IMR-90 (cell line): ENCODE results near the gene SLC24A2. TPM values are rescaled to one million over a fixed set of nuclear protein-coding genes. Genes with fewer than 3 reads are reported as not detected.
"Not testable (repeated sequence)": the region's sequence is repeated elsewhere in the genome, so short reads cannot be mapped to it uniquely, and the experiment has no call there.

Experiments used
- ATAC-seq: fragments of 200-7000 bp; cut with Tn5 transposase; 2 replicates; pipeline ENCODE4 v1.9.1; 2020; ENCODE audit warnings: low read depth, mild to moderate bottlenecking, moderate library complexity
- BruUV-seq: library from RNA; stranded (reverse); fragments of 400-500 nt; replicated peaks from 2 replicates; lab custom pipeline; 2021; lab: Mats Ljungman, UMichigan
- CTCF ChIA-PET: fragments of 300-600 bp; formaldehyde crosslinking; extraction: SDS; loops from one replicate; lab custom pipeline; 2021; ENCODE audit warnings: antibody characterized with exemption; lab: Yijun Ruan, JAX
- POLR2A ChIA-PET: fragments of 300-600 bp; sonication (Branson Sonifier 250); formaldehyde crosslinking; loops from one replicate; lab custom pipeline; 2022; ENCODE audit warnings: antibody characterized with exemption; ENCODE audit not compliant: unreplicated experiment; lab: Charles Lee
- DNase-seq: peaks from one replicate; pipeline ENCODE4 v3.0.0; 2013
- H2AFZ ChIP-seq: replicated peaks from 2 replicates; pipeline ENCODE3; 2013; ENCODE audit warnings: low read length, mild to moderate bottlenecking; ENCODE audit not compliant: poor library complexity
- H2AK5ac ChIP-seq: 2 replicates; pipeline ENCODE4 v1.6.1; 2013; ENCODE audit warnings: low read depth, low read length, inconsistent platforms
- H2AK9ac ChIP-seq: replicated peaks from 2 replicates; pipeline ENCODE3; 2013; ENCODE audit warnings: mild to moderate bottlenecking, low read depth, low read length, moderate library complexity; ENCODE audit not compliant: poor library complexity
- H2BK120ac ChIP-seq: 2 replicates; pipeline ENCODE4 v1.6.1; 2013; ENCODE audit warnings: low read depth, low read length, inconsistent platforms
- H2BK15ac ChIP-seq: 3 replicates; pipeline ENCODE4 v1.6.1; 2013; ENCODE audit warnings: low read depth, low read length, inconsistent platforms
- H2BK20ac ChIP-seq: 2 replicates; pipeline ENCODE4 v1.6.1; 2013; ENCODE audit warnings: low read depth, mild to moderate bottlenecking, inconsistent platforms, low read length, moderate library complexity
- H2BK5ac ChIP-seq: 2 replicates; pipeline ENCODE4 v1.6.1; 2013; ENCODE audit warnings: mild to moderate bottlenecking, low read depth, low read length, inconsistent platforms; ENCODE audit not compliant: poor library complexity, severe bottlenecking
- H3K14ac ChIP-seq: replicated peaks from 2 replicates; pipeline ENCODE4 v1.6.1; 2013; ENCODE audit warnings: low read depth, low read length, inconsistent platforms
- H3K18ac ChIP-seq: 2 replicates; pipeline ENCODE4 v1.6.1; 2013; ENCODE audit warnings: low read depth, low read length, control low read depth
- H3K23ac ChIP-seq: 2 replicates; pipeline ENCODE4 v1.6.1; 2013; ENCODE audit warnings: low read depth, low read length, inconsistent platforms
- H3K27ac ChIP-seq: 2 replicates; pipeline ENCODE4 v1.5.1; 2013; ENCODE audit warnings: mild to moderate bottlenecking, control low read depth, low read length; ENCODE audit not compliant: insufficient read depth
- H3K27me3 ChIP-seq: 2 replicates; pipeline ENCODE4 v1.6.1; 2013; ENCODE audit warnings: low read length; ENCODE audit not compliant: control insufficient read depth, insufficient read depth
- H3K36me3 ChIP-seq: 2 replicates; pipeline ENCODE4 v1.6.1; 2013; ENCODE audit warnings: low read length, mixed read lengths; ENCODE audit not compliant: control insufficient read depth, insufficient read depth
- H3K4ac ChIP-seq: 2 replicates; pipeline ENCODE4 v1.6.1; 2013; ENCODE audit warnings: low read depth, low read length, inconsistent platforms
- H3K4me1 ChIP-seq: 2 replicates; pipeline ENCODE4 v1.6.1; 2013; ENCODE audit warnings: low read length, mixed read lengths; ENCODE audit not compliant: control insufficient read depth, insufficient read depth
- H3K4me2 ChIP-seq: 2 replicates; pipeline ENCODE4 v1.6.1; 2013; ENCODE audit warnings: low read depth, mild to moderate bottlenecking, control low read depth, low read length, moderate library complexity
- H3K4me3 ChIP-seq: 2 replicates; pipeline ENCODE4 v1.5.1; 2013; ENCODE audit warnings: low read depth, mild to moderate bottlenecking, control low read depth, low read length, moderate library complexity; ENCODE audit not compliant: insufficient read depth
- H3K56ac ChIP-seq: 2 replicates; pipeline ENCODE4 v1.6.1; 2013; ENCODE audit warnings: low read length, inconsistent platforms; ENCODE audit not compliant: insufficient read depth; ENCODE audit errors: extremely low read depth
- H3K79me1 ChIP-seq, 2 experiments: 2 replicates each; pipeline ENCODE4 v1.6.1; 2013; ENCODE audit warnings: low read length in 2 of 2, inconsistent platforms in 1 of 2, low read depth in 1 of 2
- H3K9ac ChIP-seq: 2 replicates; pipeline ENCODE4 v1.6.1; 2013; ENCODE audit warnings: low read depth, low read length, control low read depth
- H3K9me1 ChIP-seq: 2 replicates; pipeline ENCODE4 v1.6.1; 2013; ENCODE audit warnings: low read length, inconsistent platforms; ENCODE audit not compliant: insufficient read depth
- H3K9me3 ChIP-seq: 2 replicates; pipeline ENCODE4 v1.6.1; 2013; ENCODE audit warnings: low read length; ENCODE audit not compliant: control insufficient read depth, insufficient read depth
- H4K20me1 ChIP-seq: 2 replicates; pipeline ENCODE4 v1.6.1; 2013; ENCODE audit warnings: low read length, inconsistent platforms; ENCODE audit not compliant: insufficient read depth
- H4K5ac ChIP-seq: 2 replicates; pipeline ENCODE4 v1.6.1; 2013; ENCODE audit warnings: mild to moderate bottlenecking, low read depth, low read length, control low read depth
- H4K8ac ChIP-seq, 2 experiments: 2 replicates each; pipeline ENCODE4 v1.6.1; 2013; ENCODE audit warnings: low read depth in 2 of 2, low read length in 2 of 2, control low read depth in 1 of 2, inconsistent platforms in 1 of 2
- H4K91ac ChIP-seq: 2 replicates; pipeline ENCODE4 v1.6.1; 2013; ENCODE audit warnings: low read depth, low read length, inconsistent platforms; ENCODE audit not compliant: insufficient read depth
- WGBS, 2 experiments: methylation state at CpG; one replicate each; pipeline versions ENCODE4 v1.1.5 to v1.1.7; 2013; ENCODE audit warnings: missing lambda C conversion rate in 2 of 2; ENCODE audit not compliant: insufficient read length in 1 of 2; ENCODE audit errors: extremely low coverage in 2 of 2; 5-methylcytosine and 5-hydroxymethylcytosine counted together
- dilution Hi-C: fragments of 300-500 bp; cut with HindIII; formaldehyde crosslinking; loops from one replicate; pipeline ENCODE4 v1.14.3; 2018; ENCODE audit warnings: low sequenced_read_pairs; ENCODE audit not compliant: unreplicated experiment
- in situ Hi-C: fragments of 300-500 bp; cut with MboI; formaldehyde crosslinking; loops from 3 replicates; pipeline ENCODE4 v1.14.3; 2019; ENCODE audit warnings: low sequenced_read_pairs, inconsistent platforms, mixed read lengths
- intact Hi-C: fragments of 100-400 bp; cut with micrococcal nuclease; formaldehyde crosslinking; loops from 2 replicates; pipeline ENCODE4 v1.10.0; 2022
- polyA plus RNA-seq, 3 experiments: library from polyadenylated mRNA; depleted of rRNA; stranded (reverse); fragments of >200 nt; gene quantifications; 2 replicates each; pipeline ENCODE4 v1.2.3, GENCODE V29; 2012; ENCODE audit warnings: low replicate concordance in 1 of 3
- total RNA-seq: library from RNA; depleted of rRNA; stranded (reverse); fragments of >200 nt; gene quantifications from 2 replicates; pipeline ENCODE4 v1.2.3, GENCODE V29; 2012

SLC24A2 gene
- total and polyA plus RNA-seq, 2 of the 4 experiments (the other 2 are of a cell fraction): not detected

DNA sequence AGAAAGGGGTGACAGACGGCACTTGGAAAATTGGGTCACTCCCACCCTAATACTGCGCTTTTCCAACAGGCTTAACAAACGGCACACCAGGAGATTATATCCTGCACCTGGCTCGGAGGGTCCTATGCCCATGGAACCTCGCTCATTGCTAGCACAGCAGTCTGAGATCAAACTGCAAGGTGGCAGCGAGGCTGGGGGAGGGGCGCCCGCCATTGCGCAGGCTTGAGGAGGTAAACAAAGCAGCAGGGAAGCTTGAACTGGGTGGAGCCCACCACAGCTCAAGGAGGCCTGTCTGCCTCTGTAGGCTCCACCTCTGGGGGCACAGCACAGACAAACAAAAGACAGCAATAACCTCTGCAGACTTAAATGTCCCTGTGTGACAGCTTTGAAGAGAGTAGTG, 44.5 kb upstream of the SLC24A2 start:
- H2AK5ac ChIP-seq, H3K27ac ChIP-seq, H2BK15ac ChIP-seq, intact Hi-C loops, H2BK5ac ChIP-seq, H4K91ac ChIP-seq, H3K9ac ChIP-seq, POLR2A ChIA-PET, H4K8ac ChIP-seq, DNase-seq, H3K4me3 ChIP-seq, H3K27me3 ChIP-seq, H3K14ac ChIP-seq, dilution Hi-C loops, in situ Hi-C loops, H3K4ac ChIP-seq, CTCF ChIA-PET, H3K79me1 ChIP-seq, H2BK120ac ChIP-seq, H3K4me2 ChIP-seq, H3K56ac ChIP-seq, H3K36me3 ChIP-seq, H3K4me1 ChIP-seq, BruUV-seq, ATAC-seq, H2AK9ac ChIP-seq, H4K5ac ChIP-seq, H3K9me1 ChIP-seq, H2AFZ ChIP-seq, H3K18ac ChIP-seq, H3K23ac ChIP-seq, H3K9me3 ChIP-seq, H2BK20ac ChIP-seq, H4K20me1 ChIP-seq: not testable (repeated sequence)
- WGBS, 2 experiments: no CpG with 5 or more reads among the region's 9 CpGs
